Panc1 (cell line): ENCODE data around the gene PKD1. TPM values are rescaled to one million over a fixed set of nuclear protein-coding genes. Genes with fewer than 3 reads are reported as not detected.
"Not testable (repeated sequence)": the region's sequence is repeated elsewhere in the genome, so short reads cannot be mapped to it uniquely, and the experiment has no call there.

Source experiments
- ATAC-seq: fragments of 200-7000 bp; cut with Tn5 transposase; 2 replicates; pipeline ENCODE4 v1.9.1; 2020; ENCODE audit warnings: mild to moderate bottlenecking, moderate library complexity
- BruUV-seq: library from RNA; stranded (reverse); fragments of 400-500 nt; replicated peaks from 2 replicates; lab custom pipeline; 2021; lab: Mats Ljungman, UMichigan
- CTCF ChIA-PET: fragments of 300-600 bp; sonication (Branson Sonifier 250); formaldehyde crosslinking; loops from one replicate; lab custom pipeline; 2022; ENCODE audit warnings: antibody characterized with exemption; lab: Charles Lee
- POLR2A ChIA-PET: fragments of 300-600 bp; sonication (Branson Sonifier 250); formaldehyde crosslinking; loops from one replicate; lab custom pipeline; 2022; ENCODE audit warnings: antibody characterized with exemption; lab: Charles Lee
- DNase-seq: peaks from one replicate; pipeline ENCODE4 v3.0.0-alpha.2; 2010; ENCODE audit warnings: low read depth, low spot score
- H3K27ac ChIP-seq: 2 replicates; pipeline ENCODE4 v1.5.1; 2011; ENCODE audit warnings: mild to moderate bottlenecking, low read length, inconsistent platforms
- H3K27me3 ChIP-seq: fragments of 200-500 bp; sonication (Bioruptor generic); 2 replicates; pipeline ENCODE4 v1.6.0; 2014; ENCODE audit warnings: low read length, inconsistent platforms; ENCODE audit not compliant: control insufficient read depth, insufficient read depth
- H3K36me3 ChIP-seq: fragments of 200-500 bp; sonication (Bioruptor generic); 2 replicates; pipeline ENCODE4 v1.5.1; 2014; ENCODE audit warnings: inconsistent platforms, mild to moderate bottlenecking, low read length, moderate library complexity; ENCODE audit not compliant: control insufficient read depth, insufficient read depth
- H3K4me1 ChIP-seq: 2 replicates; pipeline ENCODE4 v1.5.1; 2011; ENCODE audit warnings: inconsistent platforms, mild to moderate bottlenecking, low read length, moderate library complexity; ENCODE audit not compliant: control insufficient read depth, insufficient read depth
- H3K4me3 ChIP-seq, 2 experiments: 2 replicates each; pipeline ENCODE4 v1.5.1; 2011 to 2012; ENCODE audit warnings: low read depth in 2 of 2, low read length in 2 of 2, mild to moderate bottlenecking in 2 of 2, inconsistent platforms in 1 of 2, moderate library complexity in 1 of 2
- H3K9me3 ChIP-seq: fragments of 200-500 bp; sonication (Bioruptor generic); 2 replicates; pipeline ENCODE4 v1.5.1; 2014; ENCODE audit warnings: low read depth, mild to moderate bottlenecking, inconsistent platforms, low read length, moderate library complexity; ENCODE audit not compliant: control insufficient read depth, insufficient read depth
- in situ Hi-C: cut with HindIII; loops from 2 replicates; pipeline ENCODE4 v1.10.0; 2016; ENCODE audit warnings: low sequenced_read_pairs, low pct_unique_long_range_greater_than_20kb
- intact Hi-C: fragments of 100-400 bp; cut with micrococcal nuclease; formaldehyde crosslinking; loops from one replicate; pipeline ENCODE4 v1.10.0; 2022; ENCODE audit not compliant: unreplicated experiment
- total RNA-seq: library from RNA; stranded (reverse); gene quantifications from one replicate; pipeline ENCODE4 v1.2.1, GENCODE V29; 2021; ENCODE audit not compliant: unreplicated experiment

Gene PKD1
- total RNA-seq, 1 experiment from 2014 or later = 279 TPM

DNA sequence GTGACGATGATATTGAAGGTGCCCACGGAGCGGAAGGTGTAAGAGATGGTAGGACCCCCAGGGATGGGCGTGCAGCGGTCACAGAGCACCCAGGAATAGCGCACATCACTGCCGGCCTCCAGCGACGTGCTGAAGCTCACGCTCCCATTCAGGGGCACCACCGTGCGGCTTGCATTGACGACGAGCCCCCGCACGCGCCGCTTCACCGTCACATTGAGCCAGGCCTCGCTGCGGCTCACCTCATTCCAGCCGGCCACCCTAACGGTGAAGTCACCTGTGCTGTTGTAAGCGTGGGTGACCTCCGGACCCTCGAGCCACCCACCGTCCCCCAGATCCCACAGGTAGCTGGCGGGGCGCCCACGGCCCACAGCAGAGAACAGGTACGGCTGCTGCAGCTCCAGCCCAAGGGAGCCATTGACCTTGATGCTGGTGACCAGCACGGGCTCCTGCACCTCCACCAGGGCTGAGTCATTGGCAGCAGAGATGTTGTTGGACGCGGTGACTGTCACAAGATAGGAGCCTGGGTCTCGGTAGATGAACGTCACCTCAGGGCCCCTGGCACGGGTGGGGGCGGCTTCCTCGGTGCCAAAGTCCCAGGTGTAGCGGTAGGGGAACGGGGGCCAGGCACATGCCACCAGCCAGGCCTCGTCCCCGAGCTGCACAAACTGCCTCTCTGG is 25.2 kb downstream of the PKD1 start:
- BruUV-seq, POLR2A ChIA-PET: not testable (repeated sequence)

DNA sequence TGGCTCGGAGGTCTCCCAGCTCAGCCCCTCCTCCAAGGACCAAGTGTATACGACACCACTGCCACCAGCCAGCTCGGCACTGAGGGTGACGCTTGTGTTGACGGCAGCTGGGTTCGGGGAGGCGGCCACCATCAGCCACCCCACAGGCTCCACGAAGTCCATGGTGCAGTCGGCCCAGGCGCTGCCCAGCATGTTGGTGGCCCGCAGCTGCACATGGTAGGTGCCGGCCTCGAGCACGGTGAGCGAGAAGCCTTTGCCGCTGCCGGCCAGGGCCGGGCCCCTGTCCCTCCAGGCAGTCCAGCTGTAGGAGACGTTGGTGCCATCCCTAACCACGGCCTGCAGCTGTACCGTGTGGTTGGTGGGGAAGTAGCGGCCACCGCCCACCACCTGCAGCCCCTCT is 25.8 kb downstream of the PKD1 start:
- H3K9me3 ChIP-seq, CTCF ChIA-PET, POLR2A ChIA-PET, H3K4me3 ChIP-seq, DNase-seq, H3K27me3 ChIP-seq, H3K27ac ChIP-seq, H3K36me3 ChIP-seq, in situ Hi-C loops, H3K4me1 ChIP-seq, intact Hi-C loops, ATAC-seq: not testable (repeated sequence)
- TSS peak; percentile 49 for BruUV-seq

More for the DNA sequence above, 25.2 kb downstream of the PKD1 start:
- intact Hi-C loops, in situ Hi-C loops, H3K4me1 ChIP-seq, H3K27ac ChIP-seq, H3K36me3 ChIP-seq, H3K27me3 ChIP-seq, H3K4me3 ChIP-seq, CTCF ChIA-PET, DNase-seq, ATAC-seq, H3K9me3 ChIP-seq: not testable (repeated sequence)

DNA sequence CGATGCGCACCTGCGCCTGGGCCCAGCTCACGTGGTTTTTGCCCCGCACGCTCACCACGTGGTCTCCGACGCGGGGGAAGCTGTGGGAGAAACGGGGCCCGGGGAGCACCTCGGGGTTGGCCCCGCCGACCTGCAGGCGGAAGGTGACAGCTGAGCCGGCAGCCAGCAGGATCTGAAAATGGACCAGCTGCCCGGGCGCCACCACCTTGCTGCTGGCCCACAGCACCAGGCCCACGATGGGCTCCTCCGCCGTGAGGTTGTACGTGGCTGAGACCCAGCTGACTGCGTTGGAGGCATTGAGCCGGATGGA is 26.5 kb downstream of the PKD1 start:
- H3K27me3 ChIP-seq, ATAC-seq, H3K27ac ChIP-seq, in situ Hi-C loops, H3K36me3 ChIP-seq, DNase-seq, BruUV-seq, H3K9me3 ChIP-seq, H3K4me1 ChIP-seq, H3K4me3 ChIP-seq, POLR2A ChIA-PET, intact Hi-C loops, CTCF ChIA-PET: not testable (repeated sequence)

DNA sequence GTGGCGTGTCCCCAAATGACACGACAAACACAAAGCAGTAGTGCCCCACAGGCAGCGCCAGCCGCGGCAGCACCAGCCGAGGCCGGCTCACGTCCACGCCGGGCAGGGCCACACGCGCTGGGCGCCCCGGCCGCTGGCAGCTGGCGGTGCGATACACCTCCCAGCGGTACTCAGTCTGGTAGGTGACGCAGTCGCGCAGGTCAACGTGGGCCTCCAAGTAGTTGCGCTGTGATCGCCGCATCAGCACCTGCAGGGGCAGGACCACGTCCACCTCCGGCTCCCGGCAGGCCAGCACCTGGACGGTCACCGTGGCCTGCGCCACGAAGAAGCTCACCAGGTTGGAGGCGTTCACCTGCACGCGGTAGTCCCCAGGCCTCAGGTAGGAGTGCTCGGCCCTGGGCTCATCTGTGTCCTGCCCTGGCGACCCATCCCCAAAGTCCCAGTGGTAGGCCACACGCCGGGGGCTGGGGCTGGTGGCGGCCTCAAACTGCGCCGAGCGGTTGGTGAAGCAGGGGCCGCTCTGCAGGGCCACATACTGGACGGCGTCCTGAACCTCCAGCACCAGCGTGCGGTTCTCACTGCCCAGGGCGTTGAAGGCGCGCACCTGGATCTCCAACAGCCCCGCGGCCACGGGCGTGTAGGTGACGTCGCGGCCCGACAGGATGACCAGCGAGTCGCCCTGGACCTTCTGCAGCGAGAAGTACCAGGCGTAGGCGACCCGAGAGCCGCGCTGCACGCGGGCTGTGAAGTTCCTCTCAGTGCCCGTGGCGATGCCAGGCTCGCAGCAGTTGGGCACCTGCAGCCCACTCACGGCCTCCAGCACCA is 27.0 kb downstream of the PKD1 start:
- H3K36me3 ChIP-seq, H3K4me3 ChIP-seq, in situ Hi-C loops, CTCF ChIA-PET, H3K4me1 ChIP-seq, ATAC-seq, H3K27ac ChIP-seq, intact Hi-C loops, POLR2A ChIA-PET, H3K9me3 ChIP-seq, DNase-seq, H3K27me3 ChIP-seq, BruUV-seq: not testable (repeated sequence)

DNA sequence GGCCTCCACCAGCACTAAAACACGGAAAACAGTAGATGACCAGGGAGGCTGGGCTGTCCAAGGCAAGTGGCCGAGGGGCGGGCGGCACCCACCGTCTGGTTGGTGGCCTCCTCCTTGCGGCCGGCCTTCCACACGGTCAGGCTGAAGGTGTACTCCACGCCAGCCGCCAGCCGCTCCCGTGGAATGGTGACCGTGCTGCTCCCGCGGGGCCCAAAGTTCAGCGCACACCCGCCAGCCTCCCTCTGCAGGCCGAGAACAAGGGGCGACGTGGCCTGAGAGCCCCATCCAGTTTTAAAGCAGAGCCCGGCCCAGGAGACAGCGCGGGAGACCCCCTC is 27.9 kb downstream of the PKD1 start:
- H3K4me1 ChIP-seq, in situ Hi-C loops, BruUV-seq, ATAC-seq, H3K36me3 ChIP-seq, H3K9me3 ChIP-seq, H3K4me3 ChIP-seq, POLR2A ChIA-PET, H3K27me3 ChIP-seq, intact Hi-C loops, CTCF ChIA-PET, DNase-seq, H3K27ac ChIP-seq: not testable (repeated sequence)

DNA sequence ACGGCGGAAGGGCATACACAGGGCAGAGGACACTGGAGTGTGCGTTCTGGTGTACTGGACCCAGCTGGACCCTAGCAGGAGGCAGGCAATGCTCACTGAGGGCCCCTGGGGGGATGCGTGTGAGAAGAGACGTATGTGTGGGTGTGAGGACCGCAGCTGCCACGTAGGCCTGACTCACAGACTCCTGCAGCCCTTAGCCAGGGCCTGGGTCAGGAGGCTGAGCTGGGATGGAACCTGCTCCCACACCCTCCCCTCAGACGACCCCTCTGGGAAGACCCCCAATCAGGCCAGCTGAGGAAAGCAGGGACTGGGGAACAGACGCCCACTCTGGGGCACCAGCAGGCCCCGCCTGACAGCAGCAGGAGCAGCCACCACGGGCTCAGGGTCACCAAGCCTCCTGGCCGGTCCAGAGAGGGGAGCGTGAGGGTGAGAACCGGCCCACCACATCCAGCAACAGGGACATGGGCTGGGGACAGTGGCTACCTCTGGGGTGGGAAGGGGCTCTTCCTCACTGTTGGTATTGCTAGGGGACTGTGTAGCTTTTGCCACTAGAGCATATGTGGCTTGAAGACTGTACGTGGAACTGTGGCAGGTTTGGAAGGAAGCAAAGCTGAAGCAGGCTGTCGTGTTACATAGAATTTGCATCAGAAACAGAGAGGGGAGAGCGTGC is 28.4 kb downstream of the PKD1 start:
- in situ Hi-C loops, BruUV-seq, H3K9me3 ChIP-seq, intact Hi-C loops, H3K27ac ChIP-seq, H3K36me3 ChIP-seq, DNase-seq, H3K27me3 ChIP-seq, H3K4me1 ChIP-seq, POLR2A ChIA-PET, H3K4me3 ChIP-seq: not testable (repeated sequence)
- CTCF ChIA-PET = interaction anchor here (0.6 kb wide), 1 partner anchor 28 kb away, joined by 13 read pairs; no protein-coding TSS in a partner anchor
- ATAC-seq = peak; percentile 43

DNA sequence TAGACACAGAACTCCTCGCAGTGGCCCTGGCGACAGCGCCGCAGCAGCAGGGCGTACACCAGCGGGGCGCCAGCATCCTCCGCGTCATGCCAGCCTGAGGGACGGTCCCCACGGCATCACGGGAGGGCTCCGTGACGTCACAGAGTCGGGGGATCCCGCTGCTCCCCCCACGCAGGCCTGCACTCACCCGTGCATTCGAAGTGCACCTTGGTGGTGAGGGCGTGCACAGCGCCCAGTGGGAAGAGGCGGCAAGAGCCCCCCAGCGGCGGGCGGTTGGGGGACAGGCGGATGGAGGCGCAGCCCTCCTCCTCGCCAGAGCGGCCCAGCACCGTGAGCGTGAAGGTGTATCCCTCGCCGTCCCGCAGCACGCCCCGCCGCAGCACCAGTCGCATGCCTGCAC is 29.5 kb downstream of the PKD1 start:
- H3K36me3 ChIP-seq, ATAC-seq, H3K4me3 ChIP-seq, in situ Hi-C loops, H3K27me3 ChIP-seq, H3K4me1 ChIP-seq, BruUV-seq, H3K9me3 ChIP-seq, H3K27ac ChIP-seq, intact Hi-C loops, POLR2A ChIA-PET, DNase-seq: not testable (repeated sequence)
- CTCF ChIA-PET = interaction anchor here (0.6 kb wide), 1 partner anchor 27 kb away, joined by 13 read pairs; no protein-coding TSS in a partner anchor
